HepG2 (cell line): Measurements from ENCODE around the gene ENKUR. TPM values are rescaled to one million over a fixed set of nuclear protein-coding genes. Genes with fewer than 3 reads are reported as not detected.

Experiments used
- ATAC-seq: fragments of 200-7000 bp; cut with Tn5 transposase; 3 replicates; pipeline ENCODE4 v1.9.1; 2020; ENCODE audit warnings: mild to moderate bottlenecking, moderate library complexity
- BruUV-seq: library from RNA; stranded (reverse); fragments of 400-500 nt; replicated peaks from 2 replicates; lab custom pipeline; 2021; lab: Mats Ljungman, UMichigan
- CTCF ChIA-PET: fragments of 300-600 bp; formaldehyde crosslinking; extraction: SDS; loops from one replicate; lab custom pipeline; 2021; ENCODE audit warnings: low total read pairs, inconsistent platforms, low intra/inter-chr PET ratio; lab: Yijun Ruan, JAX
- POLR2A ChIA-PET: fragments of 350-600 bp; sonication (Branson Sonifier 250); formaldehyde crosslinking; loops from one replicate; lab custom pipeline; 2020; ENCODE audit warnings: antibody characterized with exemption, inconsistent platforms; lab: Yijun Ruan, JAX
- DNase-seq: peaks from one replicate; pipeline ENCODE4 v3.0.0-alpha.2; 2015; ENCODE audit warnings: low spot score
- FAIRE-seq: peaks from 3 replicates; lab custom pipeline; 2011; peaks lifted over from hg19 to GRCh38; lab: Jason Lieb, UNC
- H2AFZ ChIP-seq: one replicate; pipeline ENCODE4 v1.6.1; 2011; ENCODE audit warnings: low read length, inconsistent platforms
- H3K27ac ChIP-seq: fragments of 300-600 bp; 3 replicates; pipeline ENCODE4 v1.8.0; 2011; ENCODE audit warnings: mixed run types, mild to moderate bottlenecking, mixed read lengths, low read length, inconsistent platforms; ENCODE audit not compliant: insufficient read depth; ENCODE audit errors: extremely low read length
- H3K27me3 ChIP-seq, 2 experiments: fragments of 200-600 bp in 1 of 2; 2 replicates in 1 of 2; 3 replicates in 1 of 2; pipeline versions ENCODE4 v1.6.0 to v1.8.0; 2011; ENCODE audit warnings: low read length in 2 of 2, mild to moderate bottlenecking in 2 of 2, moderate library complexity in 2 of 2, inconsistent platforms in 1 of 2; ENCODE audit not compliant: insufficient read depth in 2 of 2, control insufficient read depth in 1 of 2
- H3K36me3 ChIP-seq, 2 experiments: fragments of 200-600 bp in 1 of 2; replicated peaks in 1 of 2; 2 replicates in 1 of 2; 3 replicates in 1 of 2; pipeline versions ENCODE4 v1.5.1 to v1.8.0; 2011; ENCODE audit warnings: low read length in 2 of 2, inconsistent platforms in 1 of 2; ENCODE audit not compliant: insufficient read depth in 2 of 2, control insufficient read depth in 1 of 2
- H3K4me1 ChIP-seq: 2 replicates; pipeline ENCODE4 v1.5.1; 2012; ENCODE audit warnings: low read length, inconsistent platforms; ENCODE audit not compliant: insufficient read depth
- H3K4me2 ChIP-seq: 2 replicates; pipeline ENCODE4 v1.6.0; 2011; ENCODE audit warnings: low read depth, low read length, inconsistent platforms
- H3K4me3 ChIP-seq, 3 experiments: fragments of 200-600 bp in 1 of 3; sonication (generic), shearing (Covaris generic) in 1 of 3; replicated peaks in 1 of 3; 2 replicates each; pipeline ENCODE4 v1.5.1; 2011 to 2016; ENCODE audit warnings: low read length in 3 of 3, inconsistent platforms in 2 of 3, low read depth in 2 of 3, mild to moderate bottlenecking in 2 of 3, control low read depth in 1 of 3, mixed read lengths in 1 of 3; ENCODE audit not compliant: insufficient read depth in 1 of 3
- H3K79me2 ChIP-seq: one replicate; pipeline ENCODE4 v1.6.1; 2011; ENCODE audit warnings: low read length, inconsistent platforms; ENCODE audit not compliant: insufficient read depth
- H3K9ac ChIP-seq: 2 replicates; pipeline ENCODE4 v1.6.0; 2011; ENCODE audit warnings: mild to moderate bottlenecking, low read depth, low read length, inconsistent platforms; ENCODE audit not compliant: insufficient read depth
- H3K9me3 ChIP-seq: 2 replicates; pipeline ENCODE4 v1.5.1; 2012; ENCODE audit warnings: mild to moderate bottlenecking, low read length
- H4K20me1 ChIP-seq: 2 replicates; pipeline ENCODE4 v1.6.0; 2011; ENCODE audit warnings: inconsistent platforms, mild to moderate bottlenecking, low read length, moderate library complexity; ENCODE audit not compliant: insufficient read depth
- AGO2 ChIP-seq: fragments of 200-400 bp; formaldehyde crosslinking; optimal IDR thresholded peaks from 2 replicates; pipeline ENCODE3; 2017; ENCODE audit warnings: mild to moderate bottlenecking, low read depth, low read length, moderate library complexity
- HOMEZ ChIP-seq: IDR thresholded peaks from 2 replicates; pipeline ENCODE4 v1.6.1; 2016; ENCODE audit warnings: low read depth
- KDM5B ChIP-seq: sonication (generic); formaldehyde crosslinking; IDR thresholded peaks from 2 replicates; pipeline ENCODE4 v1.4.0; 2020; ENCODE audit warnings: missing genetic modification reagents, mild to moderate bottlenecking, borderline replicate concordance
- MAZ ChIP-seq, 2 experiments: sonication (generic) in 1 of 2; formaldehyde crosslinking in 1 of 2; IDR thresholded peaks; 2 replicates each; pipeline versions ENCODE4 v1.5.0 to v1.6.1; 2012 to 2020; ENCODE audit warnings: low read depth in 2 of 2, mild to moderate bottlenecking in 2 of 2, borderline replicate concordance in 1 of 2, improper control_type of control experiment in 1 of 2, low read length in 1 of 2, missing genetic modification reagents in 1 of 2, moderate library complexity in 1 of 2
- MTA3 ChIP-seq: sonication (generic); formaldehyde crosslinking; IDR thresholded peaks from 2 replicates; pipeline ENCODE4 v1.4.0; 2020; ENCODE audit warnings: missing genetic modification reagents
- SNAPC4 ChIP-seq: sonication (generic); formaldehyde crosslinking; IDR thresholded peaks from 2 replicates; pipeline ENCODE4 v1.4.0; 2020; ENCODE audit warnings: mild to moderate bottlenecking, missing genetic modification reagents
- TRIM24 ChIP-seq: sonication (generic); formaldehyde crosslinking; IDR thresholded peaks from 2 replicates; pipeline ENCODE4 v1.8.0; 2022; ENCODE audit warnings: mild to moderate bottlenecking, missing genetic modification reagents
- ZC3H13 ChIP-seq: sonication (generic); formaldehyde crosslinking; IDR thresholded peaks from 2 replicates; pipeline ENCODE4 v1.8.1; 2023; ENCODE audit warnings: mild to moderate bottlenecking, missing genetic modification reagents, moderate library complexity
- ZNF441 ChIP-seq: sonication (generic); formaldehyde crosslinking; IDR thresholded peaks from 2 replicates; pipeline ENCODE4 v1.7.0; 2021; ENCODE audit warnings: missing genetic modification reagents, borderline replicate concordance
- ZNF549 ChIP-seq: sonication (generic); formaldehyde crosslinking; IDR thresholded peaks from 2 replicates; pipeline ENCODE4 v1.5.0; 2020; ENCODE audit warnings: missing genetic modification reagents
- ZNF557 ChIP-seq: sonication (generic); formaldehyde crosslinking; IDR thresholded peaks from 2 replicates; pipeline ENCODE4 v1.4.0; 2020; ENCODE audit warnings: missing genetic modification reagents
- ZNF737 ChIP-seq: sonication (generic); formaldehyde crosslinking; IDR thresholded peaks from 2 replicates; pipeline ENCODE4 v1.5.0; 2020; ENCODE audit warnings: missing genetic modification reagents, mild to moderate bottlenecking, borderline replicate concordance
- ZSCAN31 ChIP-seq: sonication (generic); formaldehyde crosslinking; IDR thresholded peaks from 2 replicates; pipeline ENCODE4 v1.5.0; 2020; ENCODE audit warnings: low read depth, mild to moderate bottlenecking, missing genetic modification reagents
- WGBS: methylation state at CpG from one replicate; pipeline ENCODE4 v1.1.6; 2017; ENCODE audit warnings: low lambda C conversion rate; 5-methylcytosine and 5-hydroxymethylcytosine counted together
- in situ Hi-C: cut with HindIII; loops from 2 replicates; pipeline ENCODE4 v1.10.0; 2017; ENCODE audit warnings: low pct_unique_long_range_greater_than_20kb; ENCODE audit not compliant: extremely low pct_ligation_motif_present
- intact Hi-C: fragments of 100-400 bp; cut with micrococcal nuclease; formaldehyde crosslinking; loops from one replicate; pipeline ENCODE4 v1.10.0; 2022; ENCODE audit not compliant: unreplicated experiment
- polyA plus RNA-seq, 8 experiments: library from polyadenylated mRNA; depleted of rRNA in 3 of 8; stranded (reverse) in 7 of 8; unstranded in 1 of 8; fragments of >200 nt; fragmentation: Illumina TruSeq in 4 of 8; extraction: Trizol in 4 of 8; gene quantifications; 2 replicates each; pipeline versions ENCODE4 v1.2.1 to v1.2.3, GENCODE V29; 2011 to 2016; ENCODE audit warnings: low read depth in 4 of 8, missing spikeins in 1 of 8, mixed read lengths in 1 of 8; ENCODE audit not compliant: insufficient read depth in 1 of 8
- total RNA-seq, 5 experiments: library from RNA; depleted of rRNA; stranded (reverse); fragments of >200 nt; fragmentation: Illumina TruSeq; extraction: Trizol; gene quantifications; 2 replicates each; pipeline ENCODE4 v1.2.3, GENCODE V29; 2016; ENCODE audit warnings: low read depth in 1 of 5

The ENKUR gene
- total and polyA plus RNA-seq, 2 of the 13 experiments (the other 11 are each of a cell fraction or from before 2014, with no cell fraction given), result 0.15 TPM

- intact Hi-C loops, result no loop called here
- in situ Hi-C loops, result no loop called here
- ChIA-PET POLR2A (no interaction called here), CTCF (no interaction called here)
- no peaks in the 10 kb centered on the region for H3K36me3 ChIP-seq
- no peak for FAIRE-seq
- no peaks in the 10 kb centered on the region for H3K4me1 ChIP-seq
- BruUV-seq, result no TSS peak
- H3K4me2 ChIP-seq, result no peak overlapping the region
- no peak overlapping the region for H2AFZ ChIP-seq
- WGBS, result 40% methylated on average over 5 of the region's 5 CpGs
- H4K20me1 ChIP-seq, result no peaks in the 10 kb centered on the region
- ATAC-seq, result no peak
- no peak overlapping the region for H3K9ac ChIP-seq
- H3K79me2 ChIP-seq, result no peaks in the 10 kb centered on the region
- H3K4me3 ChIP-seq, result no peak overlapping the region
- no peak for DNase-seq
- no peak overlapping the region for H3K27ac ChIP-seq
- no peaks in the 10 kb centered on the region for H3K9me3 ChIP-seq
- H3K27me3 ChIP-seq, result no peaks in the 10 kb centered on the region
- no peak for TF ChIP-seq ZNF737
- no peak for TF ChIP-seq ZC3H13
- TF ChIP-seq MAZ (IDR thresholded peaks at IDR 0.05; ENCODE audit: borderline replicate concordance, low read depth, low read length), result no peak
- TF ChIP-seq MAZ (CRISPR knock-in tag; IDR thresholded peaks at IDR 0.05; ENCODE audit: low read depth), result no peak
- TF ChIP-seq KDM5B (CRISPR knock-in tag), result no peak
- no peak for TF ChIP-seq ZNF557 (CRISPR knock-in tag)
- no peak for TF ChIP-seq MTA3 (CRISPR knock-in tag)
- no peak for TF ChIP-seq ZNF549 (CRISPR knock-in tag)
- no peak for TF ChIP-seq TRIM24 (CRISPR knock-in tag)
- no peak for TF ChIP-seq AGO2
- TF ChIP-seq SNAPC4 (CRISPR knock-in tag), result no peak
- TF ChIP-seq ZSCAN31, result no peak
- no peak for TF ChIP-seq HOMEZ (CRISPR knock-in tag)
- no peak for TF ChIP-seq ZNF441 (CRISPR knock-in tag)
Observed at GRCh38 chr10:24950439-24950838, 65.5 kb downstream of the ENKUR start.
